Measurements from ENCODE around the gene DLL3.

Gene DLL3

DNA sequence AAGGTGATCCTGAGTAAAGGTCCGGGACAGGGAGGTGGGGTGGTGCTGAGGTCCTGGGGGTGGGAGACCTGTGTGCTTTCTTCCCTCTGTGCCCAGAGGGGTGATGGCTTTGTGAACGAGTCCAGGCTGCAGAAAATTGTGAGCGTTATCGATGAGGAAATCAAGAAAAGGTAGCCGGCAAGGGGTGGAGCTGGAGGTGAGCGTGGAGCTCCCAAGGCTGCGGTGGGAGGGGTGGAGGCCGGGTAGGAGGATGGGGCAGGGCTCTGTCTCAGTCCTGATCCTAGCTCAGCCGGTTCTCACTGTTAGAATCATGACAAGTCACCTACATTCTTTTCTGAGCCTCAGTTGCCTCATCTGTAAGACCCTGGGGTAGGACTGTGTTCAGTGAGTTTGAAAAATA, 20.2 kb downstream of the DLL3 start:
- no peak for DNase-seq

DNA sequence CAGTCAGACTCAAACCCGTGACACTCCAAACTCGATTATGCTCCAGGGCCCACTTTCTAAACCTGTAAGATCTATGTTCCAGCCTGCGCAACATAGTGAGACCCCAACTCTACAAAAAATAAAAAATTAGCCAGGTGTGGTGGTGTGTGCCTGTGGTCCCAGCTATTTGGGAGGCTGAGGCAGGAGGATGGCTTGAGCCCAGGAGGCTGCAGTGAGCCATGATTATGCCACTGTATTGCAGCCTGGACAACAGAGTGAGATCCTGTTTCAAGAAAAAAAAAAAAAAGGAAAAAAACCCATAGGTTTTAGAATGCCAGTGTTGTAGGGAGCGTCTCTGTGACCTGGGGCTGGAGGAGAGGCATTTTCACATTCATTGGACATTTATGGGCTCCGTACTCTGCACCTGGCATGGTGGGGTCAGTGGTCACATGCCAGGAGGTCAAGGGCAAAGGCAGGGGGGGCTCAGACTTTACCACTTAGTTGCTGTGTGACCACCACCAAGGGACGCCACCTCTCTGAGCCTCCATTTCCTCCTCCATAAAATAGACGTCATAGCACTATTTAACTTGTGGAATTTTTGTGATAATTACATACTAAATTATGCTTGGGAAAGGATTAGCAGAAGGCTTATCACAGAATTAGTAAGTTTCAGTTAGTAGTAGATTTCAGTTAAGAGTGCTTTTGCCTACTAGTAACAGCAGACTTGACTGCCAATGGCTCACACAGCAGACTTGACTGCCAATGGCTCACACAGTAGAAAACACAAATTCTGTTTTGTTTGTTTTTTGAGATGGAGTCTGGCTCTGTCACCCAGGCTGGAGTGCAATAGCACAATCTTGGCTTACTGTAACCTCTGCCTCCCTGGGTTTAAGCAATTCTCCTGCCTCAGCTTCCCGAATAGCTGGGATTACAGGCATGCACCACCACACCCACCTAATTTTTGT, 22.1 kb downstream of the DLL3 start:
- DNase-seq = no peak

DNA sequence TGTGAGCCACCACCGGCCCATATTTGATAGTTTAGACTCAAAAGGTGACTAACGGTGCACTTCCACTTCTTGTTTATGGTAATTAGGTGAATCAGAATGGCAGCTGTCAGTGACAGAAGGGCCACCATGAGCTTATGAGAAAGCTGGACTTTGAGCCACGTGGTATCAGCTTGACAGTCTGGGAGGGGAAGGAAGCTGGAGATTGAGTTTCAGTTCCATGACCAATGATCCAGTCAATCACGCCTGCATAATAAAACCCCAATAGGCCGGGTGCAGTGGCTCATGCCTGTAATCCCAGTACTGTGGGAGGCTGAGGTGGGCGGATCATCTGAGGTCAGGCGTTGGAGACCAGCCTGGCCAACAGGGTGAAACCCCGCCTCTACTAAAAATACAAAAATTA, 25.7 kb downstream of the DLL3 start:
- no peak for DNase-seq

DNA sequence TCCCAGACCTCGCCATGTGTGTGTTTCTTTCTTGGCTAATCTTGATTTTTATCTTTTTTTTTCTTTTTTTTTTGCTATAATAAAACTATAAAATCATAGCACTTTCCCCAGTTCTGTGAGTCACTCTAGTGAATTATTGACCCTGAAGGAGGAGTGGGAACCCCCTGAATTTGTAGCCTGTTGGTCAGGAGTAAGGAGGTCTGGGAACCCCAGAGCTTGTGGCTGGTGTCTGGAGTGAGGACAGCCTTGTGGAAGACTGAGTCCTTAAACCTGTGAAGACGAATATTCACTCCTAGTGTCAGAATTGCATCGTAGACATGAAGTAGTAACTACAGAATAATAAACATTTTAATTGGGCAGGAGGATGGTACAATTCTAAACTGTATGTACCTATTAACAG, 26.5 kb downstream of the DLL3 start:
- no peak for DNase-seq

DNA sequence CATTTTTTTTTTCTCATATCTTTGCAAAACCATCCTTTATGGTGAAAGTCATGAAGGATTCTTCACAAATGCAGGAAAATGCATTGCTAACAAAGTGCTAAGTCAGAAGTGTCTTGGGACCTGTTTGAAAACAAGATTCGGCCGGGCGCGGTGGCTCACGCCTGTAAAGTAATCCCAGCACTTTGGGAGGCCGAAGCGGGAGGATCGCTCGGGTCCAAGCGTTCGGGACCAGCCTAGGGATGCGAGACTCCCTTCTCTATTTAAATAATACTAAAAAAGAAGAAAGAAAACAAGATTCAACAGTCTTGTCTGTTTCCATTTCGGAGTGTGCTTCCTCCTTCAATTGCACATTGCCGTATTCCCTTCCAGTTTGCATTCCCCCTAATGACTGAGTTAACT, 33.1 kb downstream of the DLL3 start:
- DNase-seq = no peak

DNA sequence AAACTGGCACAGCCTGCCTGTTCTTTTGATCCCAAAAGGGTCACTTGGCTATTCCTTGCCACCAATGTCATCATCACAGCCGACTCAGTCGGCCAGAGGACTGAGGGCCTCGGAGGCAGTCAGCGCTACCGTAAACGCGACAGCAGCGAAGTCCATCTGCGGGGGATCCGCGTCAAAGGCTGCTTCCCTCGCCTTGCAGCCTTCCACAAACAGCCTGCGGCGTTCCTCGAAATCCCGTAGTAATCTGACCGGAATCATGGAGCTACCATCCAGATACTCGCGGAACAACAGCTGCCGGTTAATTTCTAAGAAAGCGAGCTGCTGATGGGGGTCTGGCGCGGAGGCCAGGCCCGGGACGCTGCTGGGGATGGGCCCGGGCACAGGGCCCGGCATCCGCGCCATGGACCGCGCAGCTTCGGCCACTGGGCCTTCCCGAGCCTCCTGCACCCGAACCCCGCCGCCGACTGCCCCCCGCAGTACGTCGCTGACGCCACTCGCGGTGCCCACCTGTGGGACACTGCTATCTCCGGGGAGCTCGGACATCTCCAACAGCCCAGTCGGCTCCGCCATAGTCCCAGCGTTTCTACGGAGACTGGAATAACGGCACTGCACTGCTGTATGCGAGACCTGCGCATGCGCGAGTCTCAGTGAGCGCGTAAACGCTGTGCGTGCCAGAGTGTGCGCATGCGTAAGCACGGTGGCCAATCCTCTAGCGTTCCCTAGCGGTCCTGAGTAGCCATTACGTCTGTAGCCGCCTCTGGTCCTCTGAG, 33.7 kb downstream of the DLL3 start, which contains the start of gene EID2B:
TSS of gene EID2B (minus strand) at position 620 of the 770 bp plus-strand sequence. CDS start at position 570, 50 bp downstream.
- DNase-seq = peak; percentile 83 to 88 (median 84)

DNA sequence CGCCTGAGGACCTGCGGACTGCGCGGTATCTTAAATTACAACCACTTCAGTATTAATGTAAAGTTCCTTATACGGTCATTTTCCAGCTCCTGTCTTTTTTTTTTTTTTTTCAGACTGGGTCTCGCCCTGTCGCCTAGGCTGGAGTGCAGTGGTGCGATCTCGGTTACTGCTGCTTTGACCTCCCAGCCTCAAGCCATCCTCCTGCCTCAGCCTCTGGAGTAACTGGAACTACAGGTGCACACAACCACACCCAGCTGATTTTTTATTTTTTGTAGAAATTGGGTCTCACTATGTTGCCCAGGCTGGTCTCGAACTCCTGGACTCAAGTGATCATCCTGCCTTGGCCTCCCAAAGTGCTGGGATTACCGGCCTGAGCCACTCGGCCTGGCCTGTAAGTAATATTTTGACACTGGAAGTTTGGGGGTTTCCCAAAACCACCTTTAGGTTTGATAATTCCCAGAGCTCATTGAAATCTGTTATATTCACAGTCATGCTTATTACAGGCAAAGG, 34.3 kb downstream of the DLL3 start:
- DNase-seq = no peak

DNA sequence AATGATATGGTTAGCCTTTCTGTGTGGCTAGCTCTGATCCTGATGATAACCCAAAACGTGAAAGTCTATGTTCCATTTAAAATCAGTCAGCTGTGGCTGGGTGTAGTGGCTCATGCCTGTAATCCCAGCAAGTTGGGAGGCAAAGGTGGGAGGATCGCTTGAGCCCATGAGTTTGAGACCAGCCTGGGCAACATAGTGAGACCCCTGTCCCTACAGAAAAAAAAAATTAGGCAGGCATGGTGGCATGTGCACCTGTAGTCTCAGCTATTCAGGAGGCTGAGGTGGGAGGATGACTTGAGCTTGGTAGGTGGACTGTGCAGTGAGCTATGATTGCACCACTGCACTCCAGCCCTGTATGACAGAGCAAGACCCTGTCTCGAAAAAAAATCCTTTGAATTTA, 35.0 kb downstream of the DLL3 start:
- DNase-seq = no peak

DNA sequence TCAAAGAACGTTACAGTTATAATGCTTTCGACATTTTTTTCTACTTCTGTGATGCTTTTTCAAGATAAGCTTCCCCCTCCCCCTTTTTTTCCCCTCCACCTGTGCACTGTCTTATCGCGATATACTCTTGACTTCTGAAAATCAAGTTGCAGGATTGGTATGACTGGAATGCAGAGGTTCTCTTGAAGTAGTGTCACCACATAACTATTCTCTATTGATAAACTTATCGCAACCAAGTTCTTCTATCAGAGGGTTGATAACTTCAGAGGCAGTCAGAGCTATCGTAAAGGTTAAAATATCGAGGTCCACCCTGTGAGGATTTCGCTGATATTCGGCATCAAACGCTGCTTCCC, 40.4 kb downstream of the DLL3 start:
- no peak for DNase-seq

DNA sequence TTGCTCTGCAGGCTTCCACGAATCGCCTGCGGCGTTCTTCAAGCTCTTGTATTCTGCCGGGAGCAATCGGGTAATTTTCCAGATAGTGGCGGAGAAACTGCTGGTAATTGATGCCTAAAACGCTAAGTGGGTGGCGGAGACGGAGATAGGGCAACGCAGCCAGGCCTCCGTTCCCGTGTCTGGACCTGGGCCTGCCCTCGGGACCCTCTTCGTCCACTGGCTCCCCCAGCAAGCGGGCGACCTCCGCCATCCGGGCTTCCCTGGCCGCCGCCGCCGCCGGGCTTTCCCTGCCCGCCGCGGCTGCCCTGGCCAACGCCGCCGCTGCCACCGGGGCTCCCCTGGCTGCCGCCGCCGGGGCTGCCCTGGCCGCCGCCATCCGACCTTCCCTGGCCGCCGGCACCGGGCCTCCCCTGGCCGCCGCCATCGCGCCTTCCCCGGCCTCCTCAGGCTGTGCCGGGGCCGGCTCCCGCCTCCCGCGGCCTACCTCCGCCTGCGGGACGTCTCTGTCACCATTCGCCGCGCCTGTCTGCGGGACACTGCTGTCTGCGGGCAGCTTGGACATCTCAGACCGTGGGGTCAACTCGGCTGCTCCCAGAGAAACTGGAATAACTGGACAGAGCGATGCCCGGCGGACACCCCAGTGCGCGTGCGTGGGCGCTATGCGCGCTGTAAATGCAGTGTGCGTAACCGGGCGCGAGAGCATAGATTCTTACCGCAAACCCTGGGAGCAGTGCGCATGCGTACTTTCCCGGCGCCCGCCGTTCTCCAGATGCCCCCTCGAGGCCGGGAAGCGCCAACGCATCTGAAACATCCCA, 41.0 kb downstream of the DLL3 start, which contains the start of gene EID2:
TSS of gene EID2 (minus strand) at position 644 of the 815 bp plus-strand sequence. CDS start at position 562, 82 bp downstream.
- peak; percentile 81 to 88 (median 84) for DNase-seq

DNA sequence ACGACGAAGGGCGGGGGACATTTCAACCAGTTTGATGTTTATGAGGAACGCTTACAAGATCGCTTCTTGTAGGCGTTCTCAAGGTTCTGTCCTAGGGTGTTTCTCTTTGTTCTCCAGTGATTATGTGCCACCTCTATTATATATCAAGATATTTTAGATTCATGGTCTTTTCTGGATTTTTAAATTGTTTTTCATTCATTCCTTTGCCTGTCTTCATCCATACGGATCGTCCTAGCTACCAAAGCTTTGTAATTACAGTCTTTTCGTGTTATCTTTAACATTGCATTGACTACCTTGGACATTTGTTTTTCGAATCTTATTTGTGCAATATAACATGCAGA, 41.6 kb downstream of the DLL3 start:
- no peak for DNase-seq

DNA sequence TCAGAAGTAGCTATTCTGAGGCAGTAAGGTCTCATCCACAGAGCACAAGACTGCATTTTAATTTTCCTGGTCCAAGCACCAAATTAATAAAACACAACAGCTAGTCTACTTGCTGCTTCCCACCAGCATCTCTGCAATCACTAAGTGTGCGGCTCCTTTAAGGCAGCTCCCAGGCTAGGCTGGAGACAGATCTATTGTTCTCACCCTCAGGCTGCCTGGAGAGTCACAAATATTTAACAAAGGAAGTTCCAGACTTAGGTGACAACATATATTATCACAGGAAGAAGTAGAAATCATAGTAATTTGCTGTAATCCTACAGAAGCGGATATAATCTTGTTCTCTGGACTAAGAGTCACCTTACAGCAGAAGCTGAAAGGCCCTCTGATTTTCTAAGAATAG, 43.5 kb downstream of the DLL3 start:
- DNase-seq = no peak

DNA sequence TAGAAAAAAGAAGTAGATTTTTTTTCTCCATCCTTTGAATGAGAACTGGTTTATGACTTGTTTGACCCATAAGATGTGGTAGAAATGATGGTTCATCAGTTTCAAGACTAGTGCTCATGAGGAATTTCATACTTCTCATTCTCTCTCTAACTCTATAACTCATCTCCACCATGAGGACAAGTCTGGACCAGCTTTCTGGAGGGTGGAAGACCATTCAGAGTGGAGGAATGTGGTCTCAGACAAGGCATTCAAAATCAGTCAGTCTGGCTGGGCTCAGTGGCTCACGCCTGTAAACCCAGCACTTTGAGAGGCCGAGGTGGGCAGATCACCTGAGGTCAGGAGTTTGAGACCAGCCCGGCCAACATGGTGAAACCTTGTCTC, 44.7 kb downstream of the DLL3 start:
- DNase-seq = no peak

DNA sequence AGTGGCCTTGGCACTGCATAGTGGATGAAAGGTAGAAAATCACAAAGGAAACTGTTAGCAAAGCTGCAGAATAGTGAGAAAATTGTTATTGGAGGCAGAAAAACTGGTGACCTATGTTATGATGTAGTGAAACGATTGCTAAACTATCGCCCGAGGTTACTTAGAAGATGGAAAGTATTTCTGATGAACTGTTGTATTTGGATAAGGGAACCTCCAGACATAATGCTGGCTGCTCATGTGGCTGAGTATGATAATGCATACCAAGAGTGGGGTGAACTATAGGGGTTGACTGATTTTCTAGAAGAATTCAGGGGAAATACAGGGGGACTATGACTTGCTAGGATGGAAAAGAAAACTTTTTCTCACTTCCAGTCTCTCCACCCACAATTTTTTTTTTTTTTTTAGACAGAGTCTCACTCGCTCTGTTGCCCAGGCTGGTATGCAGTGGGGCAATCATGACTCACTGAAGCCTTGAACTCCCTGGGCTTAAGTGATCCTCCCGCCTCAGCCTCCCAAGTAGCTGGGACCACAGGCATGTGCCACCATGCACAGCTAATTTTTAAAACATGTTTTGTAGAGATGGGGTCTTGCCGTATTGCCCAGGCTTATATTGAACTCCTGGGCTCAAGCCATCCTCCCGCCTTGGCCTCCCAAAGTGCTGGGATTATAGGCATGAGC, 45.6 kb downstream of the DLL3 start:
- DNase-seq = no peak

DNA sequence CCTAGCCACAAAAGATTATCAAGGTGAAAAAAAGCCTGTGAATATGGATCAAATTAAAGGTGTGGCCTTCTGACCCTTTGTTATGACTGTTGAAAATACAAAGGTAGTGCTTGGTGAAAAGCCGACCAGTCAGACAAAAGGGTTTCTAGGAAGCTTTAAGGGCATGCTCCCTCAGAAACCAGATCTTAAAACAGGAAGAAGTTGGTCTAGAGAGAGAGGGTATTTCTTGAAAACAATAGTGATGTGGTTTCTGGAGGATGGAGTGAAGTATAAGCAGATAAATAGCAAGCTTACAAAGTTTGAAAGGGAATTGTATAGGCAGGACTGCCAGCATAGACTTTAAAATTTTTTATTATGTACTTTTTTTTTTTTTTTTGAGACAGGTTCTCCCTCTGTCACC, 46.2 kb downstream of the DLL3 start:
- no peak for DNase-seq

DNA sequence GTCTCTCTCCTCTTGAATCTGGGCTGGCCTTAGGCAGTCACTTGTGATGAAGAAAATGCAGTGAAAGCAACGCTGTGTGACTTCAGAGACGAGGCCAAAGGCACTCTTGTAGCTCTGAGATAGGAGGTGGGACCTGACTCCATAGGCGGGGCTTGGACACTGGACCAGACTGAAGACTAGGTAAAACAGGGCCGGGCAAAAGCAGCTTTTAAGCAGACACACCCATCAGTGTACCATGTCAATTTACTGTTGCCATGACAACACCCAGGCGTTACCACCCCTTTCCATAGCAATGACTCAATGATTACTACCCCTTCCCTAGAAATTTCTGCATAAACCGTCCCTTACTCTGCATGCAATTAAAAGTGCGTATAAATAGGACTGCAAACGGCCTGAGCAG, 47.9 kb downstream of the DLL3 start:
- DNase-seq = no peak

DNA sequence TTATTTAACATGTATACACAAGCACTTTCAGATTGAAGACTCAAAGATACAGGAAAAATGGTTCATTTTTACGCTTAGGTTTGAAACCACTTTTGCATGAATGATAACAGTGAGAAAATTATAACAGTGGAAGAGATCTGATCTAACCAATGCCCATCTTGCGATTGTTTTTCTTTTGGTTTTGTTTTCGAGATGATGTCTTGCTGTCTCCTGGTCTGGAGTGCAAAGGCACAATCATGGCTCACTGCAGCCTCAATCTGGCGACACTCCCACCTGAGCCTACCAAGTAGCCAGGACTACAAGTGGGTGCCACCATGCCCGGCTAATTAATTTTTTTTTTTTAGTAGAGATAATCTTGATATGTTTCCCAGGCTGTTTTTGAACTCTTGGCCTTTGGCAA, 51.5 kb downstream of the DLL3 start:
- DNase-seq = no peak

DNA sequence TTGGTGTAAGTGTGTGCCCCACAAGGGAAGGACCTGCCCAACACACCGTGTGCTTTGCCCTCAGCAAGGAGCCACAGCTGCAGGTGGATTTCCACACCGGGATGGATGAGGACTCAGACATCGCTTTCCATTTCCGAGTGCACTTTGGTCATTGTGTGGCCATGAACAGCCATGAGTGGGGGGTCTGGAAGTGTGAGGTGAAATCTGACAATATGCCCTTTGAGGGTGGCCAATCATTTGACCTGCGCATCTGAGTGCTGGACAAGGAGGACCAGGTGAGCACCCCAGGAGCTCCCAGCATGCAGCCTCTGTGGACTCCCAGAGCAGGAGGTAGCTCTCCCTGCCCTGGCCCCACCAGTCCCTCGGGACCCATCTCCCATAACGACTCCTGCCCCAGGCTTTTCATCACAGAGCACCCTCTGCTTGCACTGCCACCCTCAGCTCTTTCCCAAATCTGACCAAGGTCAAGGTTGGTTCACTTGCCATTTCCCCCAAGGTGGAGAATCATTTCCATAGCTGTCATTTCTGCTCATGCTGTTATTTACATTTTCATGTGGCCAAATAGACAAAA, 54.4 kb downstream of the DLL3 start:
- no peak for DNase-seq

DNA sequence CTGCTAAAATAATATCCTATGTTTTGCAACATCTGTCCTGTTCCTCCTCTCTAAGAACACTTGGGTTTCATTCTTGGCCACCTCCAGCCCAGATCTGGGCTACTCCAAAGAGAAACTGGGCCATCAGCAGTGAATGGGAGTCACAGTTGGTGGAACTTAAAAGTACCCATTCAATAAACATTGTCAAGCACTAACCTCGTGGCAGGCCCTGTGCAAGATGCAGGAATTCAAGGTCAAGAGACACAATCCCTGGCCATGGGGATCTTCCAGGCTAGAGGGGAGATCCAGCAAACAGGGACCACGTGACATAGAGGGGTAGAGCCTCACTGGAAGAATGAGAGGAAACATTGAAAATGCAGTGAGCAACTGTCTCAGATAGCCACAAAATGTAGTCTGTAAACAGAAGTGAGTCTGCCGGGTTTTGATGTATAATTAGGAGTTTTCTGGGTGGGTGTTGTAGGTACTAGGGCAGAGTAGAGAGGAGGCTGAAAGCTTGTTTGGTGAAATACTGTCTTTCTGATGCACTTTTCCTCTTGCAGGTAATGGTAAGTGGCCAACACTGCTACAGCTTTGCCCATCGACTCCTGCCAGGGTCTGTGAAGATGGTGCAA, 56.1 kb downstream of the DLL3 start:
- DNase-seq = no peak

DNA sequence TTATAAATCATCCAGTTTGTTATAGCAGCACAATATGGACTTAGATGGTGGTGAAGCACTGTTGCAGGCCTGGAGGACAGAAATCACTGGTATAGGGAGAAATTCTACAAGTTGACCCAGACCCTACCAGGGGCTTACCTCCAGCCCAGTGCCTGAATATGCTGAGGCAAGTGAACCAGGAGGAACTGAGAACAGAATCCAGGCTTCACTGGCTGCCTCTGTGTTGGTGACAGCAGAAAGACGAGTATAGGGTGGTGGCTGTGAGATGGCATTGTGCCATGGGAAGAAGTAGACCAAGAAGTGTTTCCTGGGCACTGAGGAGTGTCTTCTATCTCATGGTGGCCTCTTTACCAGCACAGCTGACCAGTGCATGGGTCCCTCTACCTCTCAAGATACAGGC, 57.1 kb downstream of the DLL3 start:
- DNase-seq = no peak
